Measurements from ENCODE around the gene ZDHHC12. TPM values are rescaled to one million over a fixed set of nuclear protein-coding genes. Genes with fewer than 3 reads are reported as not detected.
A peak's percentile ranks its signal among the peaks of the same experiment; 100 is the strongest.

ZDHHC12 gene
- total and polyA plus RNA-seq, 2 experiments from 2014 or later: 44.0 to 48.1 TPM

GRCh38 chr9:128729302-128729701 lies 5.4 kb upstream of the ZDHHC12 start:
- H3K4me1 ChIP-seq (ENCODE audit: insufficient read depth): no peaks in the 10 kb centered on the region
- no peak for DNase-seq
- H3K27ac ChIP-seq: no peak overlapping the region
- in situ Hi-C loops (cut with MboI): no loop called here
- TF ChIP-seq EZH2phosphoT487 (IDR thresholded peaks at IDR 0.05; ENCODE audit: insufficient read depth, low read depth) (no peak), EZH2 (IDR thresholded peaks at IDR 0.05; ENCODE audit: insufficient read depth, poor library complexity, severe bottlenecking) (no peak)
- H3K27me3 ChIP-seq (replicated peaks; ENCODE audit: insufficient read depth): no peaks in the 10 kb centered on the region
- H3K4me3 ChIP-seq: no peak overlapping the region
- 36 to 38% methylated on average over 5 of the region's 5 CpGs for WGBS, 2 experiments (ENCODE audit: low coverage in 1 of 2, low lambda C conversion rate in 2 of 2, missing lambda C conversion rate in 2 of 2)
- H3F3A ChIP-seq (ENCODE audit: insufficient read depth): 0 out of 2 replicates have a peak, but pooled peaks cover 5% of the 10 kb centered on the region
- H2AFZ ChIP-seq: no peak overlapping the region
- no peaks in the 10 kb centered on the region for H3K79me2 ChIP-seq (ENCODE audit: insufficient read depth)
- H4K20me1 ChIP-seq (ENCODE audit: insufficient read depth): no peaks in the 10 kb centered on the region
- no peaks in the 10 kb centered on the region for H3K9me3 ChIP-seq (ENCODE audit: low read depth)
- H3K9me2 ChIP-seq (ENCODE audit: insufficient read depth): no peaks in the 10 kb centered on the region
- no peaks in the 10 kb centered on the region for H3K36me3 ChIP-seq (ENCODE audit: low read depth)
- no peak overlapping the region for H3K9ac ChIP-seq
- H3K4me2 ChIP-seq (ENCODE audit: unreplicated experiment): no peak overlapping the region

- Histone ChIP-seq H3F3A (ENCODE audit: insufficient read depth) (0 out of 2 replicates have a peak, but pooled peaks cover 5% of the 10 kb centered on the region), H3K9ac (no peak overlapping the region), H2AFZ (no peak overlapping the region), H3K27me3 (replicated peaks; ENCODE audit: insufficient read depth) (no peaks in the 10 kb centered on the region), H3K4me1 (ENCODE audit: insufficient read depth) (no peaks in the 10 kb centered on the region), H3K27ac (no peak overlapping the region), H3K9me3 (ENCODE audit: low read depth) (no peaks in the 10 kb centered on the region), H4K20me1 (ENCODE audit: insufficient read depth) (no peaks in the 10 kb centered on the region), H3K36me3 (ENCODE audit: low read depth) (no peaks in the 10 kb centered on the region), H3K4me2 (ENCODE audit: unreplicated experiment) (no peak overlapping the region), H3K79me2 (ENCODE audit: insufficient read depth) (no peaks in the 10 kb centered on the region), H3K9me2 (ENCODE audit: insufficient read depth) (no peaks in the 10 kb centered on the region), H3K4me3 (no peak overlapping the region)
- TF ChIP-seq EZH2phosphoT487 (IDR thresholded peaks at IDR 0.05; ENCODE audit: insufficient read depth, low read depth) (no peak), EZH2 (IDR thresholded peaks at IDR 0.05; ENCODE audit: insufficient read depth, poor library complexity, severe bottlenecking) (no peak)
- 50 to 52% methylated on average over 6 of the region's 7 CpGs for WGBS, 2 experiments (ENCODE audit: low coverage in 1 of 2, low lambda C conversion rate in 2 of 2, missing lambda C conversion rate in 2 of 2)
- DNase-seq: no peak
- in situ Hi-C loops (cut with MboI): no loop called here
Measured at GRCh38 chr9:128728298-128728697, 4.4 kb upstream of the ZDHHC12 start.

GRCh38 chr9:128727640-128728248 lies 3.8 kb upstream of the ZDHHC12 start:
- WGBS, 2 experiments (ENCODE audit: low coverage in 1 of 2, low lambda C conversion rate in 2 of 2, missing lambda C conversion rate in 2 of 2): 88 to 93% methylated on average over 5 of the region's 5 CpGs
- Histone ChIP-seq H3K36me3 (ENCODE audit: low read depth) (no peaks in the 10 kb centered on the region), H3K9me2 (ENCODE audit: insufficient read depth) (no peaks in the 10 kb centered on the region), H3K4me1 (ENCODE audit: insufficient read depth) (no peaks in the 10 kb centered on the region), H2AFZ (no peak overlapping the region), H4K20me1 (ENCODE audit: insufficient read depth) (no peaks in the 10 kb centered on the region), H3K9ac (no peak overlapping the region), H3F3A (ENCODE audit: insufficient read depth) (0 out of 2 replicates have a peak, but pooled peaks cover 5% of the 10 kb centered on the region), H3K4me3 (no peak overlapping the region), H3K27ac (no peak overlapping the region), H3K9me3 (ENCODE audit: low read depth) (no peaks in the 10 kb centered on the region), H3K79me2 (ENCODE audit: insufficient read depth) (no peaks in the 10 kb centered on the region), H3K4me2 (ENCODE audit: unreplicated experiment) (no peak overlapping the region), H3K27me3 (replicated peaks; ENCODE audit: insufficient read depth) (no peaks in the 10 kb centered on the region)
- TF ChIP-seq EZH2phosphoT487 (IDR thresholded peaks at IDR 0.05; ENCODE audit: insufficient read depth, low read depth) (no peak), EZH2 (IDR thresholded peaks at IDR 0.05; ENCODE audit: insufficient read depth, poor library complexity, severe bottlenecking) (no peak)
- in situ Hi-C loops (cut with MboI): no loop called here
- DNase-seq: no peak

- peak overlapping the region; percentile 84 for H3K4me2 ChIP-seq (ENCODE audit: unreplicated experiment)
- TF ChIP-seq EZH2 (IDR thresholded peaks at IDR 0.05; ENCODE audit: insufficient read depth, poor library complexity, severe bottlenecking): no peak
- no peak for TF ChIP-seq EZH2phosphoT487 (IDR thresholded peaks at IDR 0.05; ENCODE audit: insufficient read depth, low read depth)
- no peaks in the 10 kb centered on the region for H3K36me3 ChIP-seq (ENCODE audit: low read depth)
- H3K27me3 ChIP-seq (replicated peaks; ENCODE audit: insufficient read depth): no peaks in the 10 kb centered on the region
- H3K9me2 ChIP-seq (ENCODE audit: insufficient read depth): no peaks in the 10 kb centered on the region
- no peak overlapping the region for H3K27ac ChIP-seq
- no peak overlapping the region for H3K9ac ChIP-seq
- peak overlapping the region; percentile 75 for H3K4me3 ChIP-seq
- 4 to 5% methylated on average over 10 of the region's 10 CpGs for WGBS, 2 experiments (ENCODE audit: low coverage in 1 of 2, low lambda C conversion rate in 2 of 2, missing lambda C conversion rate in 2 of 2)
- H3K9me3 ChIP-seq (ENCODE audit: low read depth): no peaks in the 10 kb centered on the region
- in situ Hi-C loops (cut with MboI): no loop called here
- H4K20me1 ChIP-seq (ENCODE audit: insufficient read depth): no peaks in the 10 kb centered on the region
- H3K79me2 ChIP-seq (ENCODE audit: insufficient read depth): no peaks in the 10 kb centered on the region
- no peaks in the 10 kb centered on the region for H3K4me1 ChIP-seq (ENCODE audit: insufficient read depth)
- H2AFZ ChIP-seq: peak overlapping the region; percentile 88
- peak; percentile 64 for DNase-seq
- 0 out of 2 replicates have a peak, but pooled peaks cover 5% of the 10 kb centered on the region for H3F3A ChIP-seq (ENCODE audit: insufficient read depth)
Measured at GRCh38 chr9:128724744-128725211, 851 bp upstream of the ZDHHC12 start.

All from GM23248 (cell line).